Activated CD8-positive, alpha-beta memory T cell treated with anti-CD3 and anti-CD28 coated beads for 48 hours (primary cell): ENCODE data around the gene OBSCN.

Experiments
- DNase-seq, 3 experiments: peaks; one replicate each; pipeline ENCODE4 v3.0.0-alpha.2; 2020; ENCODE audit warnings: low read depth in 2 of 3, low spot score in 2 of 3

OBSCN gene

GRCh38 chr1:228337711-228338520, 130.1 kb downstream of the OBSCN start:
- DNase-seq = no peak

- no peak for DNase-seq
These were observed 130.7 kb downstream of the OBSCN start for GRCh38 chr1:228338521-228339051.

GRCh38 chr1:228339059-228339704, 131.3 kb downstream of the OBSCN start:
- DNase-seq = no peak

GRCh38 chr1:228339766-228340685, 132.2 kb downstream of the OBSCN start:
- DNase-seq = no peak

- DNase-seq = no peak
These were observed 133.0 kb downstream of the OBSCN start for GRCh38 chr1:228340686-228341449.

GRCh38 chr1:228341450-228341813, 133.6 kb downstream of the OBSCN start:
- no peak for DNase-seq

- DNase-seq = no peak
These were observed 134.2 kb downstream of the OBSCN start for GRCh38 chr1:228341814-228342626.

- no peak for DNase-seq
These were observed 134.9 kb downstream of the OBSCN start for GRCh38 chr1:228342627-228343190.

- DNase-seq = no peak
These were observed 135.4 kb downstream of the OBSCN start for GRCh38 chr1:228343191-228343661.

- no peak for DNase-seq
These were observed 136.8 kb downstream of the OBSCN start for GRCh38 chr1:228344631-228345072.

GRCh38 chr1:228345201-228345930, 137.5 kb downstream of the OBSCN start:
- no peak for DNase-seq

GRCh38 chr1:228346731-228347130, 138.9 kb downstream of the OBSCN start:
- no peak for DNase-seq

- no peak for DNase-seq
These were observed 139.3 kb downstream of the OBSCN start for GRCh38 chr1:228347181-228347580.

GRCh38 chr1:228348708-228349467, 141.0 kb downstream of the OBSCN start:
- DNase-seq = no peak

- DNase-seq = no peak
These were observed 141.9 kb downstream of the OBSCN start for GRCh38 chr1:228349701-228350171.

GRCh38 chr1:228350179-228350742, 142.4 kb downstream of the OBSCN start:
- DNase-seq = no peak
